Stomach (tissue), 4 donors: ENCODE data around the gene SPEF1.

Experiments
- POLR2A ChIP-seq, 4 donors: fragments of 450-650 bp; IDR thresholded peaks; one replicate each; pipeline ENCODE4 v1.6.1; 2016; ENCODE audit warnings: antibody characterized with exemption in 4 of 4, control low read depth in 2 of 4, mild to moderate bottlenecking in 1 of 4, moderate library complexity in 1 of 4
- POLR2AphosphoS5 ChIP-seq, 3 donors: sonication (generic); formaldehyde crosslinking; IDR thresholded peaks; one replicate each; pipeline ENCODE4 v1.6.1; 2016; ENCODE audit warnings: antibody characterized with exemption in 3 of 3
- TF ChIP-seq, protein P1 (sequence below), 7 experiments: fragments of 450-650 bp in 4 of 7; fragments of 200-600 bp in 3 of 7; sonication (generic) in 3 of 7; IDR thresholded peaks; one replicate each; pipeline ENCODE4 v1.5.1; 2016 to 2019; ENCODE audit warnings: antibody characterized with exemption in 7 of 7, control low read depth in 2 of 7, mild to moderate bottlenecking in 1 of 7

DNA sequence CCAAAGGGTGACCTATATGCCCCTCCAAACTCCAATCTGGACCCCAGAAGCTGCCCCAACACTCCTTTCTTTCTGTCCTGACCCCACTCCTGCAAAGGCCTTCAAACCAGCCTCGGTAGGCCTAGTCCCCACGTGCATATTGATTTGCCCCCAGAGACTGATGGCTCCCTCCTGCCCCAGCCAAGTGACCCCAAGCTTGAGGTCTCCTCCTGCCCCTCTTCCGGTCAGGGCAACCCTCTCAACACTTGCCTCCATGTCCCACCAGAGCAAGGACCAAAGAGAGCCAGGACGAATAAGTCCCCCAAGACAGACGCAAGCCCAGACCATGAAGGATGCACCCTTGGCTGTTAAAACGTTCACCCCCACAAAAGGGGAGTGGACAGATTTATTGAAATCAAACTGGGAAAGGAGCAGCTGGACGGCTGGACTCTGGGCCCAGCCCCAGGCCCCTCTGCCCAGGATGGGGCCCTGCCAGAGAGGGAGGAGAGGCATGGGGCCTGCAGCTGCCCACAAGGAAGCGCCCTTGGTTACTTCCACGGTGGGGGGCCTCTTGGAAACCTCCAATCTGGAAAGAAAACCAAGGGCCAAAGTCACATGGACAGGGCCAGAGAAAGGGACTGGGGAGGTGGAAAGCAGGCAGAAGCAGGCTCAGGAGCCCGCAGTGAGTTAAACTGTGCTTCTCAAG, 2.4 kb upstream of the SPEF1 start:
- TF ChIP-seq, protein P1, sequence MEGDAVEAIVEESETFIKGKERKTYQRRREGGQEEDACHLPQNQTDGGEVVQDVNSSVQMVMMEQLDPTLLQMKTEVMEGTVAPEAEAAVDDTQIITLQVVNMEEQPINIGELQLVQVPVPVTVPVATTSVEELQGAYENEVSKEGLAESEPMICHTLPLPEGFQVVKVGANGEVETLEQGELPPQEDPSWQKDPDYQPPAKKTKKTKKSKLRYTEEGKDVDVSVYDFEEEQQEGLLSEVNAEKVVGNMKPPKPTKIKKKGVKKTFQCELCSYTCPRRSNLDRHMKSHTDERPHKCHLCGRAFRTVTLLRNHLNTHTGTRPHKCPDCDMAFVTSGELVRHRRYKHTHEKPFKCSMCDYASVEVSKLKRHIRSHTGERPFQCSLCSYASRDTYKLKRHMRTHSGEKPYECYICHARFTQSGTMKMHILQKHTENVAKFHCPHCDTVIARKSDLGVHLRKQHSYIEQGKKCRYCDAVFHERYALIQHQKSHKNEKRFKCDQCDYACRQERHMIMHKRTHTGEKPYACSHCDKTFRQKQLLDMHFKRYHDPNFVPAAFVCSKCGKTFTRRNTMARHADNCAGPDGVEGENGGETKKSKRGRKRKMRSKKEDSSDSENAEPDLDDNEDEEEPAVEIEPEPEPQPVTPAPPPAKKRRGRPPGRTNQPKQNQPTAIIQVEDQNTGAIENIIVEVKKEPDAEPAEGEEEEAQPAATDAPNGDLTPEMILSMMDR (IDR thresholded peaks at IDR 0.05) = no peak
- no peak for TF ChIP-seq POLR2A (IDR thresholded peaks at IDR 0.05)
- no peak for TF ChIP-seq POLR2AphosphoS5 (IDR thresholded peaks at IDR 0.05)
